CD14-positive monocyte (primary cell): ENCODE results near the gene ISL1. TPM values are rescaled to one million over a fixed set of nuclear protein-coding genes. Genes with fewer than 3 reads are reported as not detected.

Experiments used
- DNase-seq, 3 donors: peaks; one replicate each; pipeline ENCODE4 v3.0.0-alpha.2; 2011 to 2022
- H2AFZ ChIP-seq: 2 replicates; pipeline ENCODE4 v1.6.0; 2012; ENCODE audit warnings: mild to moderate bottlenecking, low read depth, low read length, inconsistent platforms; ENCODE audit not compliant: insufficient read depth, poor library complexity, severe bottlenecking
- H3K27ac ChIP-seq, 2 donors: 1 replicate in 1 of 2; 2 replicates in 1 of 2; pipeline ENCODE4 v1.5.1; 2012 to 2013; ENCODE audit warnings: low read length in 2 of 2, control low read depth in 1 of 2, inconsistent platforms in 1 of 2, low read depth in 1 of 2, mild to moderate bottlenecking in 1 of 2
- H3K27me3 ChIP-seq, 2 donors: one replicate each; pipeline versions ENCODE4 v1.6.0 to v1.6.1; 2011 to 2013; ENCODE audit warnings: low read length in 2 of 2; ENCODE audit not compliant: control insufficient read depth in 2 of 2, insufficient read depth in 2 of 2
- H3K36me3 ChIP-seq, 2 donors: replicated peaks in 1 of 2; 1 replicate in 1 of 2; 2 replicates in 1 of 2; pipeline versions ENCODE4 v1.5.1 to v1.6.1; 2012 to 2013; ENCODE audit warnings: low read length in 2 of 2, control low read depth in 1 of 2, inconsistent platforms in 1 of 2, mild to moderate bottlenecking in 1 of 2; ENCODE audit not compliant: insufficient read depth in 2 of 2, control insufficient read depth in 1 of 2
- H3K4me1 ChIP-seq, 2 donors: 1 replicate in 1 of 2; 2 replicates in 1 of 2; pipeline versions ENCODE4 v1.5.1 to v1.6.1; 2012 to 2013; ENCODE audit warnings: low read length in 2 of 2, control low read depth in 1 of 2, inconsistent platforms in 1 of 2, mild to moderate bottlenecking in 1 of 2, moderate library complexity in 1 of 2; ENCODE audit not compliant: insufficient read depth in 2 of 2, control insufficient read depth in 1 of 2
- H3K4me2 ChIP-seq: replicated peaks from 2 replicates; pipeline ENCODE3; 2012; ENCODE audit warnings: low read length, moderate library complexity, mild to moderate bottlenecking; ENCODE audit not compliant: poor library complexity, severe bottlenecking; ENCODE audit errors: extremely low read depth
- H3K4me3 ChIP-seq, 3 experiments: fragments of 200-600 bp in 1 of 3; sonication (generic) in 1 of 3; replicated peaks in 1 of 3; 1 replicate in 2 of 3; 2 replicates in 1 of 3; pipeline ENCODE4 v1.5.1; 2011 to 2013; ENCODE audit warnings: low read length in 3 of 3, mild to moderate bottlenecking in 3 of 3, control low read depth in 2 of 3, low read depth in 2 of 3, inconsistent platforms in 1 of 3, moderate library complexity in 1 of 3
- H3K79me2 ChIP-seq: 2 replicates; pipeline ENCODE4 v1.6.0; 2012; ENCODE audit warnings: mild to moderate bottlenecking, control low read depth, inconsistent platforms, low read length, moderate library complexity; ENCODE audit not compliant: insufficient read depth
- H3K9ac ChIP-seq: 2 replicates; pipeline ENCODE4 v1.6.0; 2017; ENCODE audit warnings: low read length, mild to moderate bottlenecking; ENCODE audit not compliant: insufficient read depth, poor library complexity, severe bottlenecking
- H3K9me3 ChIP-seq, 2 donors: replicated peaks in 1 of 2; 1 replicate in 1 of 2; 2 replicates in 1 of 2; pipeline versions ENCODE4 v1.5.1 to v1.6.1; 2012 to 2013; ENCODE audit warnings: low read length in 2 of 2, control low read depth in 1 of 2; ENCODE audit not compliant: control insufficient read depth in 1 of 2, insufficient read depth in 1 of 2
- H4K20me1 ChIP-seq: 2 replicates; pipeline ENCODE4 v1.6.0; 2012; ENCODE audit warnings: mild to moderate bottlenecking, low read length, control low read depth, moderate library complexity; ENCODE audit not compliant: insufficient read depth
- H3K27ac Mint-ChIP-seq, 7 donors: one replicate each; pipeline ENCODE4 v1.8.0; 2020; ENCODE audit warnings: mild to moderate bottlenecking in 7 of 7, mixed read lengths in 7 of 7, moderate library complexity in 6 of 7, inconsistent platforms in 2 of 7
- H3K27me3 Mint-ChIP-seq, 3 donors: one replicate each; pipeline ENCODE4 v1.8.0; 2021 to 2022; ENCODE audit warnings: low read depth in 3 of 3, mild to moderate bottlenecking in 3 of 3, mixed read lengths in 3 of 3, moderate library complexity in 3 of 3, inconsistent platforms in 1 of 3
- H3K36me3 Mint-ChIP-seq, 2 donors: one replicate each; pipeline ENCODE4 v1.8.0; 2020; ENCODE audit warnings: mixed read lengths in 2 of 2, inconsistent platforms in 1 of 2, mild to moderate bottlenecking in 1 of 2
- H3K4me1 Mint-ChIP-seq: one replicate; pipeline ENCODE4 v1.8.0; 2020; ENCODE audit warnings: mild to moderate bottlenecking, mixed read lengths
- H3K4me3 Mint-ChIP-seq, 2 donors: one replicate each; pipeline ENCODE4 v1.8.0; 2020; ENCODE audit warnings: mild to moderate bottlenecking in 2 of 2, mixed read lengths in 2 of 2, moderate library complexity in 1 of 2
- H3K9me3 Mint-ChIP-seq, 7 donors: one replicate each; pipeline ENCODE4 v1.8.0; 2020 to 2022; ENCODE audit warnings: mixed read lengths in 7 of 7, mild to moderate bottlenecking in 6 of 7, moderate library complexity in 6 of 7, inconsistent platforms in 2 of 7
- WGBS: methylation state at CpG from one replicate; pipeline ENCODE4 v1.1.5; 2013; ENCODE audit warnings: missing lambda C conversion rate; ENCODE audit not compliant: insufficient coverage; 5-methylcytosine and 5-hydroxymethylcytosine counted together
- intact Hi-C, 2 donors: fragments of 100-400 bp; cut with micrococcal nuclease; formaldehyde crosslinking; loops; one replicate each; pipeline versions ENCODE4 v1.15.0 to v1.15.1; 2023
- polyA plus RNA-seq, 3 donors: library from polyadenylated mRNA; depleted of rRNA in 1 of 3; unstranded in 2 of 3; stranded (reverse) in 1 of 3; fragments of 300-500 nt in 2 of 3; fragments of >200 nt in 1 of 3; fragmentation: Illumina TruSeq in 2 of 3; gene quantifications; 1 replicate in 2 of 3; 2 replicates in 1 of 3; pipeline ENCODE4 v1.2.3, GENCODE V29; 2012 to 2021
- TF ChIP-seq, protein P1 (sequence below): fragments of 200-600 bp; IDR thresholded peaks from one replicate; pipeline ENCODE4 v1.8.0; 2022; ENCODE audit warnings: antibody characterized with exemption, mild to moderate bottlenecking

Gene ISL1
- polyA plus RNA-seq, 3 donors: not detected

DNA sequence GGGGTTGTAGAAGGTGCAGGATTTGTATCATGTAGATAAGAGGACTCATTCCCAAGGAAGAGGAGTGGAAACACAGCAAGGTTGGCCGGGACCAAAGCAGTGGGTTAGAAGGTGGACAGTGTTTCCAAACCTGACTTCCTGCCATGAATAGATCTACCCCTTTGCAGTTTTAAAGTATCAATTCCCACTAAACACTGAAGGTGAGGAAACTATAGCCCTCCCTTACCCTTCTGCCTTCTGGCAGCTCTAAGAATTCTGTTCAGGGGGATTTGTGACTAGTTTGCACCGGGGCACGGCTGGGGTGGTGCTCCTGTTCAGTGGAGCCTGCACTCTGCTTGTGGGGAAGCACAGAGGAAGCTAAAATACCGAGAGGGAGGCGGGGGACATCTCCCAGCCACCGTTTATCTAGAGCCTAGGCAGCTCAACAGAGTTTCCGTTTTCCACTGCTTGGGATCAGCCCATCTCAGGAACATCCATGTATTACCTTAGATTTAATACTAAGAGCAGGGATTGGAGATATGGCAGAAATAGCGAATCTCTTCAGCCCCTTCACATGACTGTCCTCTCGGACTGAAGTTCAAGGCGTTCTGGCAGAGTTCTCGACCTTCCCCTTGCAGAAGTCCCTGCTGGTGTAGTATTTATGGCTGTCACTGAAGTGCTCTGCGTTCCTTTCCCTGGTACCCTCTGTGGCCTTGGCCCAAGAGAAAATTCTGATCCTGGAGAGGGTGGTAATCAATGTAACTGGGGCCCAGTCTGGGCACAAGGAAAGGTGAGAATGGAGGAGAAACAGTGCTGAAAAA, 5.4 kb downstream of the ISL1 start:
- no peak overlapping the region for H3K9ac ChIP-seq
- H3K9me3 ChIP-seq: peaks cover 13 to 57% of the 10 kb centered on the region in 2 donors
- Mint-ChIP-seq H3K27ac (peak overlapping the region in 1 of 7 donors; percentile 35), H3K9me3 (peaks cover 0 to 43% (median 21%) of the 10 kb centered on the region in 7 donors), H3K4me3 (peak overlapping the region in 1 of 2 donors; percentile 71), H3K4me1 (no peaks in the 10 kb centered on the region), H3K27me3 (peaks cover 70 to 90% (median 81%) of the 10 kb centered on the region in 3 donors), H3K36me3 (no peaks in the 10 kb centered on the region)
- peaks cover 60 to 86% of the 10 kb centered on the region in 2 donors for H3K27me3 ChIP-seq
- WGBS: 0% methylated on average over 7 of the region's 12 CpGs
- TF ChIP-seq, protein P1, sequence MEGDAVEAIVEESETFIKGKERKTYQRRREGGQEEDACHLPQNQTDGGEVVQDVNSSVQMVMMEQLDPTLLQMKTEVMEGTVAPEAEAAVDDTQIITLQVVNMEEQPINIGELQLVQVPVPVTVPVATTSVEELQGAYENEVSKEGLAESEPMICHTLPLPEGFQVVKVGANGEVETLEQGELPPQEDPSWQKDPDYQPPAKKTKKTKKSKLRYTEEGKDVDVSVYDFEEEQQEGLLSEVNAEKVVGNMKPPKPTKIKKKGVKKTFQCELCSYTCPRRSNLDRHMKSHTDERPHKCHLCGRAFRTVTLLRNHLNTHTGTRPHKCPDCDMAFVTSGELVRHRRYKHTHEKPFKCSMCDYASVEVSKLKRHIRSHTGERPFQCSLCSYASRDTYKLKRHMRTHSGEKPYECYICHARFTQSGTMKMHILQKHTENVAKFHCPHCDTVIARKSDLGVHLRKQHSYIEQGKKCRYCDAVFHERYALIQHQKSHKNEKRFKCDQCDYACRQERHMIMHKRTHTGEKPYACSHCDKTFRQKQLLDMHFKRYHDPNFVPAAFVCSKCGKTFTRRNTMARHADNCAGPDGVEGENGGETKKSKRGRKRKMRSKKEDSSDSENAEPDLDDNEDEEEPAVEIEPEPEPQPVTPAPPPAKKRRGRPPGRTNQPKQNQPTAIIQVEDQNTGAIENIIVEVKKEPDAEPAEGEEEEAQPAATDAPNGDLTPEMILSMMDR: no peak
- DNase-seq: no peak
- intact Hi-C loops: no loop called here
- H3K36me3 ChIP-seq: no peaks in the 10 kb centered on the region
- H3K4me2 ChIP-seq: no peak overlapping the region
- H3K4me1 ChIP-seq: no peaks in the 10 kb centered on the region
- H2AFZ ChIP-seq: no peak overlapping the region
- no peak overlapping the region for H3K27ac ChIP-seq
- H3K4me3 ChIP-seq: no peak overlapping the region
- H4K20me1 ChIP-seq: no peaks in the 10 kb centered on the region
- no peaks in the 10 kb centered on the region for H3K79me2 ChIP-seq

DNA sequence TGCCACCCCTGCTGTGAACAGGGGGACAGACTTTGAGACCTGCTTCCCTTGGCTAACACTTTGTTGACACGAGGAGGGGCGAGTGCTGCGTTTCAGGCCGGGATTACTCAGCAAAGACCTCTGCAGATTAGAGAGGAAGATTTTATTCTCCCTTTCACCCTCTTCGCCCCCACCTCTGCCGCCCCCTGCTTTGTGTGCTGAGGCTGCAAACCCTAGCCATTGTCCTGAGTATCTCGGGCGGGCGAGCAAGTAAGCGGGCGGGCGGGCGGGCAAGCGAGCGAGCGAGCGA, 6.0 kb downstream of the ISL1 start:
- H3K4me3 ChIP-seq: no peak overlapping the region
- Mint-ChIP-seq H3K9me3 (peaks cover 0 to 40% (median 17%) of the 10 kb centered on the region in 7 donors), H3K27ac (no peak overlapping the region), H3K36me3 (no peaks in the 10 kb centered on the region), H3K4me3 (peak overlapping the region in 1 of 2 donors; percentile 71), H3K27me3 (peaks cover 65 to 89% (median 80%) of the 10 kb centered on the region in 3 donors), H3K4me1 (no peaks in the 10 kb centered on the region)
- H3K4me1 ChIP-seq: no peaks in the 10 kb centered on the region
- peaks cover 54 to 86% of the 10 kb centered on the region in 2 donors for H3K27me3 ChIP-seq
- TF ChIP-seq, protein P1: no peak
- H3K9ac ChIP-seq: no peak overlapping the region
- no peak overlapping the region for H2AFZ ChIP-seq
- no peak for DNase-seq
- intact Hi-C loops: no loop called here
- WGBS: 2% methylated on average over 11 of the region's 17 CpGs
- H3K9me3 ChIP-seq: peaks cover 13 to 51% of the 10 kb centered on the region in 2 donors
- H3K27ac ChIP-seq: no peak overlapping the region
- H3K4me2 ChIP-seq: no peak overlapping the region
- H3K79me2 ChIP-seq: no peaks in the 10 kb centered on the region
- no peaks in the 10 kb centered on the region for H3K36me3 ChIP-seq
- H4K20me1 ChIP-seq: no peaks in the 10 kb centered on the region
